HG03139 (cell line): ENCODE measurements around the gene GSTA3.
"Not testable (repeated sequence)": the region's sequence is repeated elsewhere in the genome, so short reads cannot be mapped to it uniquely, and the experiment has no call there.

Experiments
- ATAC-seq: cut with Tn5 transposase; IDR thresholded peaks from one replicate; pipeline ENCODE4 v1.9.1; 2021; ENCODE audit not compliant: unreplicated experiment

Gene GSTA3

DNA sequence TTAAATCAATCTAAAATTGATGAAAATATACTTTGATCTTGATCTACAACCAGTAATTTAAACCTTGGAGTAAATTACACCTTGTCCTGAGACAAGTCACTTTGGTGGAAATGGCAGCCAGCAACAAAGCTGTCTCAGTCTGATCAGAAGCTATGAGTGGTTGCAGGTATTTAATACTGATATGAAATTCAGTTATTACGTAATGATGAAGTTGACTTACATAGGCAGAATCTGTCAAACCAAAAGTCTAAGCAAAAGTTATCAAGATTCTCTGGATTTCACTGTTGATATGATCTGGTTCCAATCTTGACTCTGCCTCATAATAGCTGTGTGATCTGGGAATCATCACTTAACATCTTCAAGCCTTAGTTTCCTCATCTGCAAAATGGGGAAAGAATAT, 41.3 kb downstream of the GSTA3 start:
- no peak for ATAC-seq

- ATAC-seq: not testable (repeated sequence)
These were observed 48.3 kb downstream of the GSTA3 start for GRCh38 chr6:52861151-52861550.

GRCh38 chr6:52858416-52858815, 51.1 kb downstream of the GSTA3 start:
- ATAC-seq: no peak

- ATAC-seq: not testable (repeated sequence)
These were observed 53.4 kb downstream of the GSTA3 start for GRCh38 chr6:52856137-52856536.

DNA sequence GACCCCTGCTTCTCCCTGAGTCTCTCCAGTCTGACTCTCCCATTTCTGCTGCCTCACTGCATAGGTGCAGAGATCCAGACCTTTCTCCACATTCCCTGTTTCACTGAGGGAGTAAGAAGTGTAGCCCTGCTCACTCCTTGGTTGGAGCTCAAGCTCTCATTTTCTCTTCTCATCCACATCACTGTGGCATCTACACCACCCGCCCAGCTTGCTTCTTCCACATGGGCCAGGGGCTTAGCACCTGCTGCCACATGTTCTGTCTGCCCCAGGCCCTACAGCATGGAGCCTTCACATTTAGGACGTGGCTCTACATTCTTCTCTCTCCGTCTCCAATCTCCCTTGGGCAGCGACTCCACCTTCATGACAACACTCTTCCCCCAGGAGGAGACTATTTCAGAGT, 60.4 kb downstream of the GSTA3 start:
- ATAC-seq: no peak
